K562 (cell line): ENCODE data around the gene IL1RL2.

Experiments used
- E2F1 ChIP-seq: sonication (generic); formaldehyde crosslinking; IDR thresholded peaks from 2 replicates; pipeline ENCODE4 v1.8.1; 2023; ENCODE audit warnings: mild to moderate bottlenecking, missing genetic modification reagents, moderate library complexity
- ELF1 ChIP-seq: fragments of 200-800 bp; sonication (Bioruptor generic); IDR thresholded peaks from 2 replicates; pipeline ENCODE4 v1.6.1; 2016; ENCODE audit warnings: missing genetic modification characterization, missing compliant biosample characterization
- USF1 ChIP-seq: sonication (generic); formaldehyde crosslinking; IDR thresholded peaks from 2 replicates; pipeline ENCODE4 v1.9.0; 2022; ENCODE audit warnings: mild to moderate bottlenecking, missing genetic modification reagents
- ZNF217 ChIP-seq: sonication (generic); formaldehyde crosslinking; IDR thresholded peaks from 2 replicates; pipeline ENCODE4 v1.8.0; 2022; ENCODE audit warnings: mild to moderate bottlenecking, missing genetic modification reagents
- ZNF23 ChIP-seq: fragments of 250-450 bp; sonication (Bioruptor Pico); IDR thresholded peaks from 2 replicates; pipeline ENCODE4 v1.4.0; 2020; ENCODE audit warnings: mild to moderate bottlenecking

- TF ChIP-seq ZNF23 (CRISPR knock-in tag) (no peak), E2F1 (CRISPR knock-in tag) (no peak), USF1 (CRISPR knock-in tag) (no peak), ZNF217 (CRISPR knock-in tag) (no peak), ELF1 (tag) (no peak)
Measured at GRCh38 chr2:102226612-102227391, 40.0 kb downstream of the IL1RL2 start.
